ENCODE results near the gene PIGU.

Gene PIGU

GRCh38 chr20:34567892-34568865 is 108.7 kb downstream of the PIGU start:
- no peak overlapping the region for H3K9ac ChIP-seq
- no peaks in the 10 kb centered on the region for H3K9me3 ChIP-seq (replicated peaks in 1 of 11)
- no peak overlapping the region for H3K4me2 ChIP-seq
- H3K4me3 ChIP-seq: no peak overlapping the region
- no peak overlapping the region; a peak in 1 of 22 replicates for H3K27ac ChIP-seq
- H3K36me3 ChIP-seq: peaks cover 0 to 67% (median 35%) of the 10 kb centered on the region in 11 experiments; a peak in 17 of 22 replicates
- no peak for TF ChIP-seq Cebpa-rat (IDR thresholded peaks at IDR 0.05)
- no peaks in the 10 kb centered on the region for H3K27me3 ChIP-seq
- H3K4me1 ChIP-seq: peaks cover 9 to 32% (median 14%) of the 10 kb centered on the region in 10 experiments; a peak in 19 of 20 replicates
- H4K20me1 ChIP-seq: no peaks in the 10 kb centered on the region; a peak in 1 of 22 replicates

DNA sequence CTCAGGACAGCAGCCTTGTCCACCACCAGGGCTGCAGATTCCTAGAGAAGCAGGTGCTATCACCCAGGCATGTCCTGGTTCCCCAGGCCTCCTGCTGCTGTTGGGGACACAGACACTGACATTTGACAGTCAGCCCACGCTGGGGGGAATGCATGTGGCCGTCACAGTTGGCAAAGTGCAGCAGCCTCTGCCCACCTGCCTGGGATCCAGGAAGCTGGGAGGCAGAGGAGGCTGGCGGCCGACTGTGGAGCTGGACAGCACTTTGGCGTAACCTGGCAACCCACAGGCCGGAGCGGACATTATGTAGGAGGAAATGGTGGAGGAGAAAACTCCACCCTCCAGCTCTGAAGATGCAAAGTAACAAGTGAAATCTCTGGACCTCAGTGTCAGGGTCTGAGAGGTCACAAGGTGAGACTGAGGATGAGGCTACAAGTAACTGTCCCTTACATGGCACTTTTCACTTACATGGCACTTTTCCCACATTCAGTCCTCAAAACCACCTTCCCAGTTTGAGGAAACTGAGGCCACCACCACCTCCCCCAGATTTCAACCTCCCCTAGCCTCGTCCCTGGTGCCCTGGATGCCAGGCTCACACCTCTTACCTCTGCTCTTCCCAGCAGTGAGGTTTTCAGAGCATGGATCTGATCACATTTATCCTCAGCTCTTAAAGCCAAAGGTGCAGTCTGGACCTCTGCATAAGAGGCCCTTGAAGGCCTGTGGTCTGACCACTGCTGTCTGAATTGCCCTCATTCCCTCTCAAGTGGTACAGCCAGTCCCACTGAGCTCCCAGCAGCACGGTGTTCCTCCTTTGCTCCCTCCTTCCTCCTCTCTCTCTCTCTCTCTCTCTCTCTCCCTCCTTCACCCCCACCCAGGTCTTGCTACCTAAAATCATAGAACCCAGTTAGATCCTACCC is 109.7 kb downstream of the PIGU start:
- Histone ChIP-seq H3K27ac (no peak overlapping the region; a peak in 1 of 22 replicates), H3K4me1 (peaks cover 9 to 32% (median 14%) of the 10 kb centered on the region in 10 experiments; a peak in 19 of 20 replicates), H3K4me3 (no peak overlapping the region), H3K36me3 (peaks cover 0 to 64% (median 26%) of the 10 kb centered on the region in 11 experiments; a peak in 17 of 22 replicates), H3K27me3 (no peaks in the 10 kb centered on the region), H3K9ac (no peak overlapping the region), H3K4me2 (no peak overlapping the region), H4K20me1 (peaks cover 0 to 3% (median 0%) of the 10 kb centered on the region in 11 experiments; a peak in 2 of 22 replicates), H3K9me3 (replicated peaks in 1 of 11) (no peaks in the 10 kb centered on the region)
- no peak for TF ChIP-seq Cebpa-rat (IDR thresholded peaks at IDR 0.05)

GRCh38 chr20:34564833-34565232 is 112.1 kb downstream of the PIGU start:
- Histone ChIP-seq H3K9ac (no peak overlapping the region), H3K4me1 (peaks cover 0 to 11% (median 0%) of the 10 kb centered on the region in 10 experiments; a peak in 6 of 20 replicates), H3K4me2 (no peak overlapping the region), H3K27me3 (no peaks in the 10 kb centered on the region), H3K36me3 (peaks cover 0 to 77% (median 26%) of the 10 kb centered on the region in 11 experiments; a peak in 17 of 22 replicates), H4K20me1 (peaks cover 0 to 8% (median 0%) of the 10 kb centered on the region in 11 experiments; a peak in 3 of 22 replicates), H3K4me3 (no peak overlapping the region), H3K27ac (no peak overlapping the region), H3K9me3 (replicated peaks in 1 of 11) (no peaks in the 10 kb centered on the region)
- no peak for TF ChIP-seq Cebpa-rat (IDR thresholded peaks at IDR 0.05)

GRCh38 chr20:34562641-34563040 is 114.3 kb downstream of the PIGU start:
- Histone ChIP-seq H3K4me1 (peaks cover 0 to 5% (median 0%) of the 10 kb centered on the region in 10 experiments; a peak in 3 of 20 replicates), H3K27me3 (peaks cover 0 to 13% (median 12%) of the 10 kb centered on the region in 11 experiments; a peak in 15 of 22 replicates), H3K9ac (peak overlapping the region in 1 of 11 experiments; percentile 8; a peak in 1 of 22 replicates), H3K9me3 (replicated peaks in 1 of 11) (no peaks in the 10 kb centered on the region), H4K20me1 (peaks cover 0 to 8% (median 0%) of the 10 kb centered on the region in 11 experiments; a peak in 3 of 22 replicates), H3K36me3 (peaks cover 0 to 61% (median 17%) of the 10 kb centered on the region in 11 experiments; a peak in 14 of 22 replicates), H3K4me2 (no peak overlapping the region), H3K4me3 (no peak overlapping the region), H3K27ac (no peak overlapping the region)
- no peak for TF ChIP-seq Cebpa-rat (IDR thresholded peaks at IDR 0.05)

GRCh38 chr20:34561661-34562060 is 115.2 kb downstream of the PIGU start:
- H3K27ac ChIP-seq: no peak overlapping the region
- peaks cover 0 to 8% (median 0%) of the 10 kb centered on the region in 11 experiments; a peak in 3 of 22 replicates for H4K20me1 ChIP-seq
- H3K9me3 ChIP-seq (replicated peaks in 1 of 11): no peaks in the 10 kb centered on the region
- no peak overlapping the region for H3K9ac ChIP-seq
- peaks cover 0 to 52% (median 14%) of the 10 kb centered on the region in 11 experiments; a peak in 14 of 22 replicates for H3K36me3 ChIP-seq
- H3K4me1 ChIP-seq: peaks cover 0 to 5% (median 0%) of the 10 kb centered on the region in 10 experiments; a peak in 3 of 20 replicates
- peaks cover 0 to 15% (median 12%) of the 10 kb centered on the region in 11 experiments; a peak in 15 of 22 replicates for H3K27me3 ChIP-seq
- H3K4me3 ChIP-seq: no peak overlapping the region
- no peak for TF ChIP-seq Cebpa-rat (IDR thresholded peaks at IDR 0.05)
- no peak overlapping the region for H3K4me2 ChIP-seq

GRCh38 chr20:34560614-34561013 is 116.3 kb downstream of the PIGU start:
- Histone ChIP-seq H3K9me3 (replicated peaks in 1 of 11) (no peaks in the 10 kb centered on the region), H3K4me3 (no peak overlapping the region), H3K27ac (no peak overlapping the region), H3K4me2 (no peak overlapping the region), H3K4me1 (peaks cover 0 to 5% (median 0%) of the 10 kb centered on the region in 10 experiments; a peak in 3 of 20 replicates), H3K36me3 (peaks cover 0 to 44% (median 14%) of the 10 kb centered on the region in 11 experiments; a peak in 12 of 22 replicates), H3K9ac (no peak overlapping the region), H4K20me1 (peaks cover 0 to 8% (median 0%) of the 10 kb centered on the region in 11 experiments; a peak in 3 of 22 replicates), H3K27me3 (peaks cover 0 to 15% (median 12%) of the 10 kb centered on the region in 11 experiments; a peak in 15 of 22 replicates)
- TF ChIP-seq Cebpa-rat (IDR thresholded peaks at IDR 0.05): no peak

GRCh38 chr20:34560141-34560523 is 116.8 kb downstream of the PIGU start:
- H3K9me3 ChIP-seq (replicated peaks in 1 of 11): no peaks in the 10 kb centered on the region
- H3K27ac ChIP-seq: no peak overlapping the region
- peaks cover 0 to 5% (median 0%) of the 10 kb centered on the region in 10 experiments; a peak in 3 of 20 replicates for H3K4me1 ChIP-seq
- peaks cover 0 to 15% (median 12%) of the 10 kb centered on the region in 11 experiments; a peak in 15 of 22 replicates for H3K27me3 ChIP-seq
- H3K4me2 ChIP-seq: no peak overlapping the region
- H3K4me3 ChIP-seq: no peak overlapping the region
- H4K20me1 ChIP-seq: peaks cover 0 to 8% (median 0%) of the 10 kb centered on the region in 11 experiments; a peak in 3 of 22 replicates
- H3K36me3 ChIP-seq: peaks cover 0 to 40% (median 14%) of the 10 kb centered on the region in 11 experiments; a peak in 12 of 22 replicates
- H3K9ac ChIP-seq: no peak overlapping the region
- TF ChIP-seq Cebpa-rat (IDR thresholded peaks at IDR 0.05): no peak
